Stomach (tissue), 4 donors: Measurements from ENCODE around the gene GRIA4.

Source experiments
- CTCF ChIP-seq, 7 experiments: fragments of 450-650 bp in 4 of 7; fragments of 200-600 bp in 3 of 7; sonication (generic) in 3 of 7; IDR thresholded peaks; one replicate each; pipeline ENCODE4 v1.5.1; 2016 to 2019; ENCODE audit warnings: antibody characterized with exemption in 7 of 7, control low read depth in 2 of 7, mild to moderate bottlenecking in 1 of 7
- POLR2A ChIP-seq, 4 donors: fragments of 450-650 bp; IDR thresholded peaks; one replicate each; pipeline ENCODE4 v1.6.1; 2016; ENCODE audit warnings: antibody characterized with exemption in 4 of 4, control low read depth in 2 of 4, mild to moderate bottlenecking in 1 of 4, moderate library complexity in 1 of 4
- POLR2AphosphoS5 ChIP-seq, 3 donors: sonication (generic); formaldehyde crosslinking; IDR thresholded peaks; one replicate each; pipeline ENCODE4 v1.6.1; 2016; ENCODE audit warnings: antibody characterized with exemption in 3 of 3

GRCh38 chr11:105589346-105589745, 20.5 kb upstream of the GRIA4 start:
- TF ChIP-seq POLR2A (IDR thresholded peaks at IDR 0.05) (no peak), CTCF (IDR thresholded peaks at IDR 0.05) (no peak), POLR2AphosphoS5 (IDR thresholded peaks at IDR 0.05) (no peak)
